ENCODE data around the gene WHRN.

The WHRN gene

DNA sequence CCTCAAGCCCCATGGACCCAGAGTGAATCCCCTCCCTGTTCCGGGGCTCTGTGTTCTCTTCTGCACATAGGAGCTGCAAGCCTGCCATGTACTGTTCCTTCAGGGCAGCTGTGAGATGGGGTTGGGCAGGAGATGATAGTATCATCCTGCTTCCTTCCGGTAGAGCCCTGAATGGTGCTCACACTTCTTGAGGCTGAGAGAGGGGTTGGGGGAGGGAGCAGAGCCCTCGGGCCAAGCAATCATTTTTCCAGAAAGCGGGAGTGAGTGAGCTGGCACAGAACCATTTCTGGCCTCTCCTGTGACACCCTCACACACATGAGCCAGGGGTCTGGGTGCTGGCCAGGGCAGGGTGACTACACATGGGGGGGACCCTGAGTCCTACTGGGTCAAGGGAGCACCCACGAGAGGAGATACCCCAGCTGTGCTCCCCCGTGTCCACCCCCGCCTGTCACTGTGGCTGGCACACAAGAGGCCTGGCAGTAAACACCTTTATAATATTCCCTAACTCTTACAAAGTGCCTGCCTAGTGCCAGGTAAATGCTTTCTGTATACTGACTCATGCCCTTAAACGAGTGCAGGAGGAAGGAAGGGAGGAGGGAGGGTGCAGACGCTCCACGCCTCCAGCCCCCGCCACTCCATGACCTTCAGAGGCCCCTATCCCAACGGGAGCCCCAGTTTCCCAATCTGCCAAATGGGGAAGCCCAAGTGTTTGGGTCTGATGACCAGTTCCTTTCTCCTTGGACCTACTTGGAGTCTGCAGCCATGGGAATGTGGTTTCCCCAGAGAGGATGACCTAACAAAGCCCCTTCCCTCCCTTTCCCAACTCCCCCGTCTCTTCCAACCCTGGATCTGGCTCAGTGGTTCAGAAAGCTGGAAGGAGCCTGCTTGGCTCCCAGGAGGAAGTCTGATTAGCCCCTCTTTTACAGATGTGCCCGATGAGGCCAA, 133.0 kb downstream of the WHRN start:
- in situ Hi-C loops (cut with MboI; ENCODE audit: low sequenced_read_pairs), result no loop called here

DNA sequence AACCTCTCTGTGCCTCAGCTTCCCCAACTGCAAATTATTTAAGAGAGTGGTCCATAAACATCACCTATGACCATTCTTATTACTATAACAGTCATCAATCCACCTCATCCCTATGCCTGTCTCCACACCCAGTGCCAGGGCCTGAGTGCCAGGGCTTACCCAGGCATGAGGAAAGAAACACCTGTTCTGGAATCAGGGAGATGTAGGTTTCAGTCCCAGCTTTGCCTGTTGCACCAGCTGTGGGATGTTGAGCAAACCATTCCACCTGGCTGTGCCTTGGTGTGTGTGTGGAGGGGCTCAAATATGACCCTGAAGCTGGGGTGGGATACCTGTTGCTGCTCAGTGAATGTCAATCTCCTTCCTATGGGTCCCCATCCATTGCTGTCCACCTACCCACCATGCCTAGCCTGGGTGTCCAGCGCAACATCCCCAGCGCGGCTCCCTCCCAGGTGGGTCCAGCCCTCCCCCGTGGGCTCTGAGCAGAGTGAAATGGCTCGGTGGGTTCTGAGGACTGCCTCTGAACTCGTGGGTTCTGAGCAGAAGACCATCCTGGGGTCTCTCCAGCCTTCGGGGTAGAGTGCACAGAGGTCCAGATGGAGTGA, 133.8 kb downstream of the WHRN start:
- in situ Hi-C loops (cut with MboI; ENCODE audit: low sequenced_read_pairs), result no loop called here

GRCh38 chr9:114370968-114371320, 134.3 kb downstream of the WHRN start:
- in situ Hi-C loops (cut with MboI; ENCODE audit: low sequenced_read_pairs), result no loop called here

DNA sequence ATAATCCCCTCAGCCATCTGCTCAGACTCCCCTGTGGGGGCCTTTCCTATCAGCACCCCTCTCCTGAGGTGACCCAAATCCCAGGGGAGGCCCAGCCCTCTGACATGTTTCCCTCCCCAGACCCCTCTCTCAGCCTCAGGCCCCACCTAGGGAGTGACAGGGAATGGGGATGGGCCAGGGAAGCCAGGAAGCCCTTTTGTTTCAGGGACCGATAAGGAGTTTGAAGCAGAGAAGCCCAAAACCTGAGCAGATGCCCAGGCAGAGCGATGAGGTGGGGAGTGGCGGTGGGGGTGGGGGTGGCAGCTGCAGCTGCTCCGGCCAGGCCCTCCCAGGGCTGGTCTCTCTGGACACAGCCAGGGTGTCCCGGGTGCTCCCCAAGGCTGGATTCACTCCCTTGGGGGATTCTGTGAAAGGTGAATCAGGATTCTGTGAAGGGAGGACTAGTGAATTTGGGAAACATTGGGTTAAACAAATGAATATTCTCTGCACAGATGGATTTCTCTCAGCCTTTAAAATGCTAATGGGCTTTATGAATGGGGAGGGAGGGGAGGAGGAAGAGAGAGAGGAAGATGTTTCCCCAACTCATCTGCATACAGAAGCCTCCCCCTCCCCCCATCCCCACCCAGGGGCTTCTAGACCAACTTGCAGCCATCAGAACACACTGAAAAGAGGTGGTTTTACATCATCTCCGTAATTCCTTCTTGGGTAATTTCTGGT, 134.9 kb downstream of the WHRN start:
- in situ Hi-C loops (cut with MboI; ENCODE audit: low sequenced_read_pairs), result no loop called here

DNA sequence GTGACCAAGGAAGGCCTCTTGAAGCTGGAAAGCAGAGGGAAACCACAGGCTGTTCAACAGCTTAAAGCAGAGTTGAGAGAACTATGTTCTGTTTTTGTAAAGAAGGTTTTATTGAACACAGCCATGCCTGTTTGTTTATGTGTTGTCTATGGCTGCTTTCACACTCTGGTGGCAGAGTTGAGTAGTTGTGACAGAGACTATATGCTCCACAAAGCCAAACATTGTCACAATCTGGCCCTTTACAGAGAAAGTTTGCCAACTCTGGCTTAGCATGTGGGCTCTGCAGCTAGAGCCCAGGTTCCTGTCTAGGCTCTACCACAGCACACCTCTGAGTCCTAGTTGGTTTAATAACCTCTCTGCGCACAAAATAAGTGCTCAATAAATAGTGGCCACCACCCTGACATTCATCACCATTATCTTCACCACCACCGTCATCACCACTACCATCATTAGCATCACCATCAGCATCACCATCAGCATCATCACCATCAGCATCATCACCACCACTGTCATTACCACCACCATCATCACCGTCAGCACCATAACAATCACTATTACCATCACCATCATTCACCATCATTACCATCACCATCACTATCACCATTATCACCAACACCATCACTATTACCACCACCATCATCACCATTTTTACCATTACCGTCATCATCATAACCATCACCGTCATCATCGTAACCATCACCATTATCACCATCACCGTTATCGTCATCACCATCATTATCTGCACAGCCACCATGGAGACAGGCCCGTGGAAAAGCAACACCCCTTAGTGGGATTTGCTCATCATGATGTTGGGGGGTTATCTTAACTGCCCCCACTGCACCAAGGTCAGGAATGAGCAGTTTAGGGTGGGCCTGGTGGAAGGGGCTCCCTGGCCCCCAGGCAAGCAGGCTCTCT, 135.8 kb downstream of the WHRN start:
- in situ Hi-C loops (cut with MboI; ENCODE audit: low sequenced_read_pairs), result no loop called here

DNA sequence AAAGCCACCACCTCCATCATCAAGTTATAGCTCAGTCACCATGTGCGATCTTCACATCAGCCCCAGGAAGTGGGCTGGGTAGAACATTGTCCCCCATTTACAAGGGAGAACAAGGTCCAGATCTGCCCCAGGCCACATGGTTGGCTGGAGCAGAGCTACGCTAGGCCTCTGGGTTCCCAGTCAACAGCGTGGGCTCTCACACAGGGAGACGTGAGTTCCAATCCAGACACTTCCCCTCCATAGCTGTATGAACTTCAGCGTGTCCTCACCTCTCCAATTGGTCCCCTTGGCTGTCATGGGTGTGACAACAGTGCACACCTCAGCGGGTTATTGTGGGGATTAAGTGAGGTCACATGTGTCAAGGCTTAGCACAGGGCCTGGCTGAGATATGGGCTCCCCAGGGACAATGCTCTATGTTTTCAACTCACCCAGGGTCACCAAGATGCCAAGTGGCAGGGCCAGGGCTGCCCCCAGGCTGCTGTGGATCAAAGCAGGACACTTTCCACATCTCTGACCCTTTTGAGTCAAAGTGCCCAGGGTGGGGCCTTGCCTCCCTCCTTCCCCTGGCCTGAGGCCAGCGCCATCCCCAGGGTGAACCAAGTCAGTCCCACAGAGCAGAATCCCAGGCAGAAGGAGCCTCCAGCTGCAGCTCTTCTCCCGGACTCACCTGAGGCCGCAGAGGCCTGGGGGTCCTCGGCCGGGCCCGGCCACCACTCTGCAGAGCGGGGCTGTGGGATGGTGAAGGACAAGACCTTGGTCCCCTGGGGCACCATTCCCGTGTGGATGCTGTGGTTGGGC, 137.3 kb downstream of the WHRN start:
- in situ Hi-C loops (cut with MboI; ENCODE audit: low sequenced_read_pairs), result no loop called here

GRCh38 chr9:114367366-114367765, 137.9 kb downstream of the WHRN start:
- in situ Hi-C loops (cut with MboI; ENCODE audit: low sequenced_read_pairs), result no loop called here

- in situ Hi-C loops (cut with MboI; ENCODE audit: low sequenced_read_pairs), result no loop called here
Measured at GRCh38 chr9:114366334-114367128, 138.7 kb downstream of the WHRN start.

DNA sequence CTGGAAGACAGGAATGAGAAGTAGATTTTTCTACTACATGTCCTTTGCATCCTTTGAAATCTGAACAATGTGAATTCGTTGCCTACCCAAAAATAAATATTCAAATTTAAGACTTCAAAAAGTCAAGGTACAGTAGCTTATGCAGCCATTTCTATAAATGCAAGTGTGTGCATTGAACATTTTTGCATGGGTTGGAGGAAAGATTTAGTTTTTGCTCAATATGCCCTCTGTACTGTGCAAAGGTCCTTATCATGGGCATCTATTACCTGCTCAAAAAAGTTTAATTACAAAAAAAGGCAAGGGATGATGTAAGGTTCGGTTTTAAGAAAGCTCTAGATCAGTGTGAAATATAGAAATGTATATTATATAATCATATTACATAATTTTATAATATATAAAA, 140.1 kb downstream of the WHRN start:
- in situ Hi-C loops (cut with MboI; ENCODE audit: low sequenced_read_pairs), result no loop called here

DNA sequence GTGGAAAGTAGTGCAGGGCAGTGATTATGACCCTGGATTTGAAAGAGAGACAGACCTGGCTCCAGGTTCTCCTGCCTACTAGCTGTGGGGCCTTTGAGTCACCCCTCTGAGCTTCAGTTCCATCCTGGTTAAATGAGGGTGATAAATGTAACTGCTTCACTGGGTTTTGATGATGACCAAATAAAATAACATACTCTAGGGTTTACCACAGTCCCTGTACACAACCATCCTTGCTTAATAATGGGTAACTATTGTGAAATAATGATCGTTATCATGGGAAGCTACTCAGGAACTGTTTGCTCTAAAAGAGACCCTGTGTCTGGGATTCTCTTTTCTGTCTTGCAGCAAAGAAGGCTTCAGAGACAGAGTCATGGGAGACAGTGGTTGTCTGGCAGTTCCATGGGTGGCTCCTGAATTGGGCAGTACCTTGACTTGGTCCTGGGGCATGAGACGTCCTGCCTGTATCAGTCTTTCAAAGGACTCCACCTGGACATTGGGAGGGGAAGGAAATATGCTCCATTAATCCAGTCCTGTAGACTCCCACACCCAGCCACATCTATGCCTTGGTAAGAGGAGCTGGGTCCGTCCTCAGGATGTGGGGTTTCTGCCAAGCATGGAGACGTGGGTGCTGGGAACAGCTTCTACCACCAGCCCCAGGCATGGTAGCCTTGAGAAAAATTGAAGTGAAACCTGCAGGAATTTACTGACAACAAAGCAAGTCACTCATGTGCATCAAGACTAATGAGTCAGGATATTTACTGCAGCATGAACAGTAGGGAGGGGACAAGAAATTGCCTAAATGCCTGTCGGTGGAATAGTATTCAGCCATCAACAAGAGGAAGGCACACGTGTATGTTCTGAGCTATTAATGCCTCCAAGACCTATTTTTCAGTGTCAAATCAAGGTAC, 140.9 kb downstream of the WHRN start:
- in situ Hi-C loops (cut with MboI; ENCODE audit: low sequenced_read_pairs), result no loop called here

GRCh38 chr9:114363424-114363823, 141.8 kb downstream of the WHRN start:
- in situ Hi-C loops (cut with MboI; ENCODE audit: low sequenced_read_pairs), result no loop called here

DNA sequence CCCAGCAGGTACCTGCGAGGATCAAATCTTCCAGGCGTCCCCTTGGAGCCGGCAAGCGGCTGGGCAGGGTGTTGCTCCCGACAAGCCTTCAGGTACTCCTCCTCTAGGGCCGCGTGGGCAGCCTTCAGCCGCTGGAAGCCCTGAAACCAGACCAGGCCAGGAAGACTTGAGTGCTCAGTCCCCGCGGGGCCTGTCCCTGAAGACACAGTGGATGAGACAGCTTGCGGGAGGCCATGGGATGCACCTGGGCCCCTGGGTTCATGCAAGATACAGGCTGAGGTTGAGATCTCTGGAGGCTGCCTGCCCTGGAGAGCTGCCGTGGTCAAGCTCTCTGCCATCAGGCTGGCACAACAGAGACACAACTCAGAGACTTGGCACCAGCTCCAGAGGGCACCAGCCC, 142.9 kb downstream of the WHRN start:
- in situ Hi-C loops (cut with MboI; ENCODE audit: low sequenced_read_pairs), result no loop called here

GRCh38 chr9:114361542-114361941, 143.7 kb downstream of the WHRN start:
- in situ Hi-C loops (cut with MboI; ENCODE audit: low sequenced_read_pairs), result no loop called here

- in situ Hi-C loops (cut with MboI; ENCODE audit: low sequenced_read_pairs), result no loop called here
Measured at GRCh38 chr9:114359801-114360200, 145.5 kb downstream of the WHRN start.

DNA sequence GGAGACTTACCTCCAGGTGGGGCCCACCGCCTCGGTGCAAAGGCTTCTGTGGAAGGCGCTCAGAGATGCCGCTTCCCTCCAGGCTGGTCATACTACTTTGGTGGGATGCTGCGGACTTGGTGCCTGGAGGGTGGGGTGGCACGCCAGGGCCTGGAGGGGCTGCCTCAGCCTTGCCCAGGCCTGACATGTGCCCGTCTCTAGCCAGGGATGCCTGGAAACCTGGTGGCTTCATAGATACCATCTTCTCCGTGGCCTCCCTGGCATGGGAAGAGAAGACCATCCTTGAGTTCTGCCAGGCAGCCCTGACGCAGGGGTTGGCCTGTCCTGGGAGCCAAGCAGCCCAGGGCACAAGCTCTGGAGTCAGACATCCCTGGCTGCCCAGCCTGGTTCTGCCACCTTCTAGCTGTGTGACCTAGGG, 147.4 kb downstream of the WHRN start:
- in situ Hi-C loops (cut with MboI; ENCODE audit: low sequenced_read_pairs), result no loop called here

DNA sequence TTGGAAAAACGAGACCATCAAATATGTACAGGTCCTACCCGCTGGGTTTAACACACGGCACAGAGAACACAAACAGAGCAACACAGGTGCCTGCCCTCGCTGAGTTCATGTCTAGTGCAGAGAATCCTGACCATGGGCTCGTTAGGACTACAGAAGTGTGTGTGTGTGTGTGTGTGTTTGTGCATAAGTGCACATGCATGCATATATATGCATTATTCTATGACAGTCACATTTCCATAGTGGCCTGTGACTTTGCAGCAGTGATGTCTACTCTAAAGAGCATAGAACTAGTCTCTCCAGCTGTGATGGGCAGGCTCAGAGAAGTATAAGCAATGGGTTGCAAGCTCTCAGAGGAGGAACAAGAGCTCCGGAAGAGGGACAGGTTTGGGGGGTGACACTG, 147.9 kb downstream of the WHRN start:
- in situ Hi-C loops (cut with MboI; ENCODE audit: low sequenced_read_pairs), result no loop called here

- in situ Hi-C loops (cut with MboI; ENCODE audit: low sequenced_read_pairs), result no loop called here
Measured at GRCh38 chr9:114356792-114357191, 148.5 kb downstream of the WHRN start.

- in situ Hi-C loops (cut with MboI; ENCODE audit: low sequenced_read_pairs), result no loop called here
Measured at GRCh38 chr9:114355821-114356220, 149.5 kb downstream of the WHRN start.

Measured in HL-60/S4 treated with retinoic acid at 250 ng/mL for 4 days and 3 days (cell line).